NCI-H82 treated with DMSO at 0.1 percent for 48 hours (cell line): ENCODE data around the gene TOP2A.
"Not testable (repeated sequence)": the region's sequence is repeated elsewhere in the genome, so short reads cannot be mapped to it uniquely, and the experiment has no call there.

Source experiments
- DNase-seq: peaks from one replicate; lab custom pipeline; 2025; ENCODE audit not compliant: unreplicated experiment; lab: John Stamatoyannopoulos, UW

Gene TOP2A

DNA sequence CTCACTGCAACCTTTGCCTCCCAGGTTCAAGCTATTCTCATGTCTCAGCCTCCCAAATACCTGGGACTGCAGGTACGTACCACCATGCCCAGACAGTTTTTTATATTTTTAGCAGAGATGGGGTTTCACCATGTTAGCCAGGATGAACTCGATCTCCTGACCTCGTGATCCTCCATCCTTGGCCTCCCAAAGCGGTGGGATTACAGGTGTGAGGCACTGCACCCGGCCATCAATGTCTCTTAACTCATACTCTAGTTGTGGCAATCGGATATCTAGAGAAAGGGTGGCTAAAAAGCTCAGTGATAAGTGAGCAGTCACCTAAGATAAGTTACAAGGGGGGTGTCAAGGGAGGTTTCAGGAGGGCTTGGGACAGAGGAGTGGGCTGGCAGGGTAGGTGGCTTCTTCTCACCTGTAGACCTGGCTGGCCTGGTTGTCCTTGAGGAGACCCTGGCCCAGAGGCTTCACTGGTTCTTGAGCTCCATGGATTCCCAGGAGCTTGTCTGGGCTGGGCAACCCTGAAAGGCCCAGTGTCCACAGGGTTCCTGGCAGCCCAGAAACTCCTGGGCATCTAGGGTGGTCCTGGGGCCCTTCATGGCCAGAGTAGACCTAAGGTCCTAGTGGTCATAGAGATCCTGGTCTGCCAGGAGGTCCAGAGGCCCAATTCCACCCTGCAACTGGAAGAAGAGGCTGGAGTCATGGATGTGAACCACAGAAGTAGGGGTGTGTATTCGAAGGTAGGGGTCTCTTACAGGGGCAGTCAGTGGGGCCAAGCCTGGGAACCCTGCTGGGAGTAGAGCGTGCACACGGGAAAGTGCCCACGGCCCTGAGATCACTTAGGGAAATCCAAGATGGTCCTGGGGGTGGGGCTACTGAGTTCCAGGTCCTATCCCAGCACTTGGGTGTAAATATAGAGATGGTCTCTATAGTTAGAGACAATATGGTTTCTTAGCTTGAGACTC, 12.9 kb upstream of the TOP2A start:
- no peak for DNase-seq

DNA sequence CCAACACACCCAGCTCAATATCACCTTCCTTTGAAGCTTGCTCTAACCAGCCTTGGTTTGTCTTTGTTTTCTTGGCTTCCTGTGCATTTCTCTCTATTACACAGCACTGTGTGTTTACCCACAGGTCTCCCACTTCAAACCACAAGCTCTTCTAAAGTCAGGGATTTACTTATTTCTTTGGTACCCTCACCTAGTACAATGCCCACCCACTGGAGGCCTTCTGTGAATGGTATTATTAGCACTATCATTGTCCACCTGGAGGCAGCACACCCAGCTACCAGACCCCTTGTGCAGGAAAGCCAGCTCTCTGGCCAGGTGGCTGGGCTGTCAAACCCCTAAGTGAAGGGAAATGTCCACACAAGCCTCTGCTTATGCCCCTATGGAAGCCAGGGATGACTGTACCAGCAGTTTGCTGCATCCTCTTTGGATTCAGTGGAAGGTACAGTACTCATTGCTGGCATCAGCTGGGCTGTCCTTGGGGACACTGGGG, 9.4 kb upstream of the TOP2A start:
- no peak for DNase-seq

DNA sequence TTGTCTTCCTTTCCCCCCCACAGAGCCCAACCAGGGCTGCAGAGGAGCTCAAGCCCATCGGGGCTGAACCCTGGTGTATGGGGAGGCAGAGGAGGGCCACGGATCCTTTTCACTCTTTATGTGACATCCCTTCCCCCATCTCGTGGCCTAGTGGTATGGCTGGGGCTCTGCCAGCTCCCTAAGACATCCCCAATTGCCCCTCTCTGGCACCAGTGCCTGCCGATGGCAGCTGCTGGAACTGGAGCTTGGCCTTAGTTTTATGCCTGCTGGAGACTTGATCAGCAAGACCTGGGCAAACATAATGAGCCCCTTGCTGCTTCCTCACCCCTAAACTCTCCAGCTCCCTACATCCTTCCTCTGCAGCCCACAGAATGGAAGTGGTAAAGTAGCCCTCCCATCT, 8.0 kb upstream of the TOP2A start:
- DNase-seq, result no peak

DNA sequence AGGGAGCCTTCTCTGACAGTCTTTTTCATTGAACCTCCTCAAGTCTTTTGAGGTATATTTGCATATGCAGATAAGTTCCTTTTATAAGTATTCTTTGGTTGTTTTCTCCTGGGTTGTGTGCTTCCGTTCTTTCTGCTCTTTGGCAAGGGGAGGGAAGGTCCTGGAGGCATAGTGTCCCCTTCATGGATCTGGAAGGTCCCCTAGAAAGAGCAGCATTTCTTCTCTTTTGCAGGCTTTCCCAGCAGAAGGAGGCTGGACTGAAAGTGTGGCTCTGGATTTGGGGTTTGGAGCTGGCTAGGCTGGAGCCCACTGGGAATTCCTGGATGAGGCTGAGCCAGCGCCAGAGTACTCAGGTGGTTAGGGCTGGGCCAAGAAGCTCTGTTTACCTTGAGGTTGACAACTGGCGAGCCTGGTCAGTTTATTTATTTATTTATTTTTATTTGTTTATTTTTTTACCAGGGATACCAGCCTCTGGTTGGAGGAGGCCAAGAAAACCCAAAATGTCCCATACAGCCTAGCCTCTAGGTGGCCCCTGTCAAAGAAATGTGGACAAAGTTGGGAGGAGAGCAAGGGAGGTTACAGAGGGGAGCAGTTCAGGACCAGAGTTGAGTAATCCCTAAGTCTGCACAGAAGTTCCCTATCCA, 5.4 kb upstream of the TOP2A start:
- DNase-seq, result no peak

DNA sequence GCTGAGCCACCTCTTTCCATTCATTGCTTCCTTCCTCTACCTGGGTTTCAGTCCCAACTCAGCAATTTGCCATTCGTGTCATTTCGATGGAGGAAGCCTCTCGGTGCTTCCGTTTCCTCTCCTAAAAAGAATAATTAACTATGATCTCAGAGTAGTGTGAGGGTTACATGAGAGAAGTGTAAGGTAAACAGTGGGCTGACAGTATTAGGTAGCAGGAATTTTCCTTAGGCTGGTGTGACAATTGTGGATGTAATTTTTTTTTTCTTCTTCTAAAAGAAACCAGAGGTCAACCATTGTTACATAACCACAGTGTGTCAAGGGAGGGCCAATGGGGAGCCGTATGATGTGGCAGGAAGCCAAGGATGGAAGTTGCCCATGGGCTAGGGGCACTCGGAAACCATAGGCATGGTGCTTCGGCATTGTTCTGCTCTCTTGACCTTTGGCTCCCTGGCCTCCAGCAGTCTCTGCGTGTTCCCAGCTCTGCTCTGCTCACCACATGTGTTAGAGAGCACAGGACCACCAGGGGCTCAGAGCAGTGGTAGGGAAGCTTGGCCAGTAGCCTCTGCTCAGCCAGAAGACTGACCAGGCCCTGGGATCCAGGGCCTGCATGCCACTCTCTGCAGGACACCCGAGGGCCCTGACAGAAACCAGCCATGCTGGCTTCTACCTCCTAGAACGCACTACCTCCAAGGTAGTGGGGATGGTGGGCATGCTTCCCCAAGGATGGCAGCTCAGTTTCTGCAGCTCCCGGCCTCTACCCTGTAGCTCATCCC, 2.0 kb upstream of the TOP2A start:
- no peak for DNase-seq

DNA sequence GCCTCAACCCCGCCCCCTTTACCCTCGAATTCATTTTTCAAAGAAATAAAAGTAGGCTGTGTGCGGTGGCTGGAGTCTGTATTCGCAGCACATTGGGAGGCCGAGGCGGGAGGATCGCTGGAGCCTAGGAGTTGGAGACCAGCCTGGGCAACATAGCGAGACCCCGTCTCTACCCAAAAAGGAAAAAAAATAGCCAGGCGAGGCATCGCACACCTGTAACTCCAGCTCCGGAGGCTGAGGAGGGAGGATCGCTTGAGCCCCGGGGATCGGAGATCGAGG, 671 bp upstream of the TOP2A start:
- no peak for DNase-seq

DNA sequence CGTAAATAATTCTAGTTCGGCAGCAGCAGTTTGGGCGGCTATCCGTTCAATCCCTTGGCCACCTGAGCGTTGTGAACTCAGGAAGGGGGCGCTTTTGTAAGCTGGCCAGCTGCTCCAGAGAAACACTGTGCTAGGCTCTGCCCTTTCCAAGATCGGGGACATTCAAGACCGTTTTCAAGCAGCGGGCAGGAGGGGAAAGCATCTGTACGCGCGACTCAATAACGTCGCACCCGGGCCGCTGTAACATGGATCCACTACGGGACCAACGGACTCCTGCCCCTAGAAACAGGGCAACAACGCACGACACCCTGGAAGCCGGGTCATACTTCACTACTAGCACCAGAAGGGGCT, 463 bp downstream of the TOP2A start:
- peak; percentile 21 for DNase-seq

DNA sequence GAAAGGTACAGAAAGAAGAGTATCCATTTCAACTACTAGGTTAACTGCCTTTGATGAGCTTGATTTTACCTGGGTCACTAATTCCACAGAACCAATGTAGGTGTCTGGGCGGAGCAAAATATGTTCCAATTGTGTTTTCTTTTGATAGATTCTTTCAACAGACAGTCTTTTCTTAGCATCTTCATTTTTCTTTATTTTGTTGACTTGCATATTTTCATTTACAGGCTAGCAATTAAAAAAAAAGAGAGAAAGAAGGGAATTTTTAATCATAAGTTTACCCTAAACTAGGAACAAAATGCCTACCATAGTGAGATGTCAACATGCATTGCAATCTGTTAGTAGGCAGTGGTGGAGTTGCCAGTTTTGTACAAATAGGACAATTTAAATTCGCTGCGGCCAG, 1.0 kb downstream of the TOP2A start:
- no peak for DNase-seq

DNA sequence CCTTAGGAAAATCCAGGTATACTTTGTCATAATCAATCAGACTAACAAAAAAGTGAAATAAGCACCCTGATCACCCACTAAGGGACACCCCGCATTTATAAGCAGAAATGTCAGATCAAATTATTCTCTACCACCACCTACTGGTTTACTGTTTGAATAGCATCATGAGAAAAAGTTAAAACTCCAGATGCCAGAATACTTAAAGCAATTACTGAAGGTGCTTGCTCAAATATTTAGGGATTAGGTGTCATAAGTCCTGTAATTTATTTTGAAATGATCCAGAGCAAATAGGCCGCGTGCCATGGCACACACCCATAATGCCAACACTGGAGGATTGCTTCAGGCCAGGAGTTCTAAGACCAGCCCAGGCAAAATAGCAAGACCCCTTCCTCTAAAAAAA, 2.3 kb downstream of the TOP2A start:
- DNase-seq, result peak; percentile 46

DNA sequence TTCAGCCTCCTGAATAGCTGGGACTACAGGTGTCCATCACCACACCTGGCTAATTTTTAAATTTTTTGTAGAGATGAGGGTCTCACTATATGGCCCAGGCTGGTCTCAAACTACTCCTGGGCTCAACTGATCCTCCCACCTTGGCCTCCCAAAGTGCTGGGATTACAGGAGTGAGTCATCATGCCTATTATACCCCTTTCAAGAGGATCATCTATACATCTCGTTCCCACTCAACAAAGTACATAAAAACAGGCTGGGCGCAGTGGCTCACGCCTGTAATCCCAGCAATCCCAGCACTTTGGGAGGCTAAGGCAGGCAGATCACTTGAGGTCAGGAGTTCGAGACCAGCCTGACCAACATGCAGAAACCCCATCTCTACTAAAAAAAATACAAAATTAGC, 3.4 kb downstream of the TOP2A start:
- DNase-seq, result not testable (repeated sequence)

DNA sequence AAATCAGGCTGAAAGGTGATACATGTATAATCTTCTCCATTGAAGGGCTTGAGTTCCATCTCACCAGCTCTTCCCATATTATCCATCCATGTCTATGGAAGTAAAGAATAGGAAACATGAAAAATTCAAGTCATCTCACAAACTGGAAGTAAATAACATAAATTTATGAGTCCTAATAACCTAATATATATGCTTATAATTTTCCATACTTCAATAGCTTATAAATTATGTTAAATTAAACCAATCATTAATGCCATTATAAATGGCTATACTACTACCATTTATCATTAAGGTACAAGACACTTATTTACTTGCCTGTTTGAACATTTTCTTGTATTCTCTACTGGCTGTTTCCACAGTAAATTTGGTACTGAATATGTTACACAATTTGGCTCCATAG, 4.8 kb downstream of the TOP2A start:
- DNase-seq, result no peak

DNA sequence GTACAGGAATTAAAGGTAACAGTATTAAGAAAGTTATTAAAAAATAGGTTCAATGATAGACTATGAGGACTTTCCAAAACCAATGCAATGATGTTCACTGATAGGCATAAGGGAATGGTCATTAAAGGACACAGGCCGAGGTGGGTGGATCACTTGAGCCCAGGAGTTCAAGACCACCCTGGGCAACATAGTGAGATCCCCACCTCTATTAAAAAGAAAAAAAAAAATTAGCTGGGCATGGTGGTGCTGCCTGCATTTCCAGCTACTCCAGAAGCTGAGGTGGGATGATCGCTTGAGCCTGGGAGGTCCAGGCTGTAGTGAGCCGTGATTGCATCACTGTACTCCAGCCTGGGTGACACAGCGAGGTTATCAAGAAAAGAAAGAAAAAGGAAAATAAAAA, 5.9 kb downstream of the TOP2A start:
- DNase-seq, result no peak

DNA sequence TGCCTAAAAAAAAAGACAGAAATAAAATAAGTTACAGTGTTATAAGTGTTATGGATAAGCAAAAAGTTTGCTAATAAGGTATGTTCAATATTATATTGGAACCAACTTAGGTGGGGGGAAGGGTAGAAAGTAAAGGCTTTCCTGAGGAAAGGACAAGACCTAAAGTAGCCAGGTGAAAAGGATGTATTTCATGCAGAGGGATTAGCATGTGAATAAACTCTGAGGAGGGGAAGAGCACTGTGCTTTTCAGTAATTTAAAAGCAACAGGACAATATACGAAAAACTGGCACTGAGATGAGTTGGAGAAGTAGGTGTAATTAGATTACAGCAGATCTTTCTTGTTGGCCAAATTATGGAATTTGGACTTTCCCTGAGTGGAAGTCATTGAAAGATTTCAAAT, 7.6 kb downstream of the TOP2A start:
- DNase-seq, result no peak

DNA sequence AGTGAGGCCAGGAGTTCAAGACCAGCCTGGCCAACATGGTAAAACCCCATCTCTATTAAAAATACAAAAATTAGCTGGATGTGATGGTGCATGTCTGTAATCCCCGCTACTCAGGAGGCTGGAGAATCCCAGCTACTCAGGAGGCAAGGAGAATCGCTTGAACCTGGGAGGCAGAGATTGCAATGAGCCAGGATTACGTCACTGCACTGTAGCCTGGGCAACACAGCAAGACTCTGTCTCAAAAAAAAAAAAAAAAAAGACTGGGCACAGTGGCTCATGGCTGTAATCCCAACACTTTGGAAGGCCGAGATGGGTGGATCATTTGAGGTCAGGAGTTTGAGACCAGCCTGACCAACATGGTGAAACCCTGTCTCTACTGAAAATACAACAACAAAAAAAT, 8.2 kb downstream of the TOP2A start:
- DNase-seq, result not testable (repeated sequence)

DNA sequence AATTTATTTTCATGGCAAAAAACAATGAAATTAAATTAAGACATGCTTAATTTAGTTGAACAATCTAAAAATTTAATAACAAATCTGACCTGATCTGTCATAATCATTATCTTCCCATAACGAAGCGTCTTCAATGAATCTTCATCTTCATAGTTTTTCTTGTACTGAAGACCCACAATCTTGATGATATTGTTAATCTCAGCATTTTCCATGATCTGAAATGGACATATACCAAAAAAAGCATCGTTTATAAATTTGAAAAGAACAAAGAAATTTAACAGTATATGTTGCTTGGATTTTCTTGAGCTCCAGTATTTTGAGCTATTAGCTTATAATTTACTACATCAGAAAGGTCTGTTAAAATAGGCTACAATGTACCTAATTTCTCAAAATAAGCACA, 10.2 kb downstream of the TOP2A start:
- DNase-seq, result no peak

DNA sequence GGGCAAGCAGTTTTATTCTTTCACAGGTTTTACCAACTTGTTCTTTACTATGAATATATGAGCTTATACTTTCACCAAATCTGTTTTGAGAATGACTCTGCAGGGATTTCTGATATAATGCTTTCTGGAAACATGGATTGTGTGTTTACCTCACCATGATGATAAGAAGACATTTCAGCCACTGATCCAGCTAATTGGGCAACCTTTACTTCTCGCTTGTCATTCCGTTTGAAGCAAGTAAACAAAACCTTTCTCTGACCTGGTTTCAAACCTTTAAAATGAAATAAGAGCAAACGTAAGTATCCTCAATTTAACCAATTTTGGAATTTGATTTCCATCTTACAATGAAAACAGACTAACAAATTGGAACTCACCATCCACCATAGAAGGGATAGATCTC, 13.7 kb downstream of the TOP2A start:
- no peak for DNase-seq

DNA sequence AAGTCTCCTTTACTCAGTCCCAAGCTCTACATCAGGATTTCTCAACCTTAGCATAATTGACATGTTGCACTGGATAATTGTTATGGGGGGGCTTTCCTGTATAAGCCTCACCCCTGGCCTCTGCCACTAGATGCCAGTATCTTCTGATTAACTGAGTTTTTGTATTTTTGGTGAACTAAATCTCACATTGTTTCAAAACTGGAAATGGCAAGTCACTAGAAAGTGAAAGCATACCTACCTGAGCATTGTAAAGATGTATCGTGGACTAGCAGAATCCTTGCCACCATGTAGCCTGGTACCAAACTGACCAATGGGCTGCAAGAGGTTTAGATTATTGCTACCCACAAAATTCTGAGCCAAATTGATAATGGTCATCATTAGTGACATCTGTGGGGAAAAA, 15.0 kb downstream of the TOP2A start:
- DNase-seq, result no peak

DNA sequence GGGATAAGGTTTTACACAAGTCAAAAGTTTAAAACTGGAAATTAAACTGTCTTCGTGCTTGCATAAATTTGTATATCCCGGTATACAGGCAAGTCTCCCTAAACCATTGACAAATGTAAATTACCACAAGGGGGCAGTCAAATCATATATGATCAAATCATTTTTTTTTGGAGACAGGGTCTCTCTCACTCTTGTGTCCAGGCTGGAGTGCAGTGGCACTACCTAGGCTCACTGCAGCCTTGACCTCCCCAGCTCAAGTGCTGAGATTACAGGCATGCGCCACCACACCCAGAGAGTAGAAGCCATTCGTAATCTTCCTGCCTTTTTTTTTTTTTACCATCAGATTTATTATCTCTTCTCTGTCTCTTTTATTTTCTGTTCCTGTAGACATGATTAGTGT, 18.5 kb downstream of the TOP2A start:
- peak; percentile 30 for DNase-seq

DNA sequence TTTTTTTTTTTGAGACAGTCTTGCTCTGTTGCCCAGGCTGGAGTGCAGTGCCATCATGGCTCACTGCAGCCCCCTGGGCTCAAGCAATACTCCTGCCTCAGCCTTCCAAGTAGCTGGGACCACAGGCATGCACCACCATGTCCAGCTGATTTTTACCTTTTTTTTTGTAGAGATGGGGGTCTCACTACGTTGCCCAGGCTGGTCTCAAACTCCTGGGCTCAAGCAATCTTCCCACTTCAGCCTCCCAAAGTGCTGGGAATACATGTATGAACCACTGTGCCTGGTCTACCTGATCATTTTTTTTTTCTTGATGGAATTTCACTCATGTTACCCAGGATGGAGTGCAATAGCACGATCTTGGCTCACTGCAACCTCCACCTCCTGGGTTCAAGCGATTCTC, 31.1 kb downstream of the TOP2A start:
- DNase-seq, result not testable (repeated sequence)

DNA sequence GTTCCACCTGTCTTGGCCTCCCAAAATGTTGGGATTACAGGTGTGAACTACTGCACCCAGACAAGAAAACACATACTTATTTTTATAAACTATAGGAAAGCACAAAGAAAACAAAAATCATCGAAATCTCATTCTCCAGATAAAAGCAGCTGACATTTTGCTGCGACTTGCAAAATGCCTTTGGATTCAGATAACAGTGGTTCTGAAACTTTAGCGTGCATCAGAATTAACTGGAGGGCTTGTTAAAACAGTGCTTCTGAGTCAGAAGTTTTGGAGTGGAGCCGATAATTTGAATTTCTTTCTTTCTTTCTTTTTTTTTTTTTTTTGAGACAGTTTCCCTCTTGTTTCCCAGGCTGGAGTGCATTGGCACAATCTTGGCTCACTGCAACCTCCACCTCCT, 35.4 kb downstream of the TOP2A start:
- no peak for DNase-seq

DNA sequence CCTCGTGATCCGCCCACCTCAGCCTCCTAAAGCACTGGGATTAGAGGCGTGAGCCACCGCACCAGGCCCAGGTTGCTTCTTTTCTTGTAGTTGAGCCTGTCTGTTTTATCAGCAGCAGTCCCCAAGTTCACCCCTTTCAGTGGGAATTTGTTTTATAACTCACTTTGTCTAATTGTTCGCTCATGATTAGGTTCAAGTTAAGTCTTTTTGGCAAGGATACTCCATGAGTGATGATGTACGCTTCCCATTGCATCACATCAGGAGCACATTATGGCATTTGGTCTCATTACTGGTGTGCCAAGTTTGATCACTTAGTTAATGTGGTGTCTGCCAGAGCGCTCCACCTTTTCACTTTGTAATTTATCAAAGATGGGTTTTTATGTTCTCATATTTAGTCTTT, 38.7 kb downstream of the TOP2A start:
- no peak for DNase-seq

DNA sequence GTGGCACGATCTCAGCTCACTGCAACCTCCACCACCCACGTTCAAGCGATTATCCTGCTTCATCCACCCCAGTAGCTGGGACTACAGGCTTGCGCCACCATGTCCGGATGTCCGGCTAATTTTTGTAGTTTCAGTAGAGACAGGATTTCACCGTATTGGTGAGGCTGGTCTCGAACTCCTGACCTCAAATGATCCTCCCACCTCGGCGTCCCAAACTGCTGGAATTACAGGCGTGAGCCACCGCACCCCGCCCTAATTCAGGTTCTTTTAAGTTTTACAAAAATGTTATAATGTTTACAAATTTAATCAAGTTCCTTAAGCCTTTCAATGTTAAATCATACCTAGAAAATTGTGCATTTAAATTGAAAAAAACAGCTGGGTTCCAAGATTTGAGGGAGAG, 39.9 kb downstream of the TOP2A start:
- DNase-seq, result no peak
